H9 (cell line): Measurements from ENCODE around the gene DCXR. TPM values are rescaled to one million over a fixed set of nuclear protein-coding genes. Genes with fewer than 3 reads are reported as not detected.

Experiments
- DNase-seq: peaks from one replicate; pipeline ENCODE4 v3.0.0-alpha.2; 2017
- H2AFZ ChIP-seq: one replicate; pipeline ENCODE4 v1.6.1; 2013; ENCODE audit warnings: mild to moderate bottlenecking, low read length, control low read depth, moderate library complexity
- H2AK5ac ChIP-seq: 2 replicates; pipeline ENCODE4 v1.6.1; 2013; ENCODE audit warnings: low read length, control low read depth, mixed read lengths; ENCODE audit not compliant: insufficient read length
- H2BK120ac ChIP-seq: one replicate; pipeline ENCODE4 v1.6.1; 2013; ENCODE audit warnings: low read depth, mild to moderate bottlenecking, low read length, control low read depth, inconsistent platforms; ENCODE audit not compliant: poor library complexity, severe bottlenecking
- H2BK12ac ChIP-seq: 2 replicates; pipeline ENCODE4 v1.6.1; 2013; ENCODE audit warnings: low read length, control low read depth, mixed read lengths, low read depth; ENCODE audit not compliant: insufficient read length
- H2BK15ac ChIP-seq: 2 replicates; pipeline ENCODE4 v1.6.1; 2013; ENCODE audit warnings: low read depth, low read length, control low read depth
- H2BK20ac ChIP-seq: one replicate; pipeline ENCODE4 v1.6.1; 2013; ENCODE audit warnings: low read depth, mild to moderate bottlenecking, low read length, control low read depth, inconsistent platforms; ENCODE audit not compliant: poor library complexity, severe bottlenecking
- H2BK5ac ChIP-seq: 2 replicates; pipeline ENCODE4 v1.6.1; 2013; ENCODE audit warnings: low read length, control low read depth, mixed read lengths; ENCODE audit not compliant: insufficient read length
- H3K14ac ChIP-seq: 2 replicates; pipeline ENCODE4 v1.6.1; 2013; ENCODE audit warnings: low read length, control low read depth; ENCODE audit not compliant: insufficient read depth
- H3K18ac ChIP-seq: 2 replicates; pipeline ENCODE4 v1.6.1; 2013; ENCODE audit warnings: low read depth, mild to moderate bottlenecking, mixed read lengths, low read length, control low read depth; ENCODE audit not compliant: insufficient read length
- H3K23ac ChIP-seq: 2 replicates; pipeline ENCODE4 v1.6.1; 2013; ENCODE audit warnings: low read length, control low read depth, mixed read lengths, low read depth; ENCODE audit not compliant: insufficient read length
- H3K23me2 ChIP-seq: 2 replicates; pipeline ENCODE4 v1.6.1; 2013; ENCODE audit warnings: low read depth, mild to moderate bottlenecking, mixed read lengths, low read length, control low read depth; ENCODE audit not compliant: insufficient read length, poor library complexity, severe bottlenecking
- H3K27ac ChIP-seq: 2 replicates; pipeline ENCODE4 v1.5.1; 2013; ENCODE audit warnings: low read length, control low read depth, mixed read lengths, low read depth; ENCODE audit not compliant: insufficient read length
- H3K27me3 ChIP-seq: 2 replicates; pipeline ENCODE4 v1.6.1; 2013; ENCODE audit warnings: low read length, control low read depth, inconsistent platforms; ENCODE audit not compliant: insufficient read depth
- H3K4ac ChIP-seq: 2 replicates; pipeline ENCODE4 v1.6.1; 2013; ENCODE audit warnings: low read depth, mild to moderate bottlenecking, control low read depth, inconsistent platforms, low read length, moderate library complexity
- H3K4me1 ChIP-seq: 2 replicates; pipeline ENCODE4 v1.6.1; 2013; ENCODE audit warnings: low read length, control low read depth, inconsistent platforms; ENCODE audit not compliant: insufficient read depth
- H3K4me2 ChIP-seq: 2 replicates; pipeline ENCODE4 v1.6.1; 2013; ENCODE audit warnings: low read length, control low read depth, mixed read lengths; ENCODE audit not compliant: insufficient read length, insufficient read depth
- H3K56ac ChIP-seq: 2 replicates; pipeline ENCODE4 v1.6.1; 2013; ENCODE audit warnings: low read depth, mild to moderate bottlenecking, mixed read lengths, low read length, control low read depth; ENCODE audit not compliant: insufficient read length
- H3K79me1 ChIP-seq: 2 replicates; pipeline ENCODE4 v1.6.1; 2013; ENCODE audit warnings: low read depth, mild to moderate bottlenecking, moderate library complexity, low read length, control low read depth, inconsistent platforms; ENCODE audit not compliant: insufficient read depth, poor library complexity, severe bottlenecking
- H3K79me2 ChIP-seq: 2 replicates; pipeline ENCODE4 v1.6.1; 2013; ENCODE audit warnings: low read length, control low read depth, inconsistent platforms; ENCODE audit not compliant: insufficient read depth
- H3K9ac ChIP-seq: 2 replicates; pipeline ENCODE4 v1.6.1; 2013; ENCODE audit warnings: low read length, control low read depth, mixed read lengths; ENCODE audit not compliant: insufficient read length; ENCODE audit errors: extremely low read depth
- H3K9me3 ChIP-seq: one replicate; pipeline ENCODE4 v1.6.1; 2013; ENCODE audit warnings: low read depth, low read length, inconsistent platforms; ENCODE audit not compliant: control insufficient read depth
- H3T11ph ChIP-seq: one replicate; pipeline ENCODE4 v1.6.1; 2013; ENCODE audit warnings: mild to moderate bottlenecking, low read length, control low read depth, inconsistent platforms
- H4K20me1 ChIP-seq: one replicate; pipeline ENCODE4 v1.6.1; 2013; ENCODE audit not compliant: control insufficient read depth, insufficient read length, insufficient read depth
- H4K5ac ChIP-seq: 2 replicates; pipeline ENCODE4 v1.6.1; 2013; ENCODE audit warnings: low read depth, mild to moderate bottlenecking, mixed read lengths, low read length, control low read depth; ENCODE audit not compliant: insufficient read length
- H4K8ac ChIP-seq: replicated peaks from 2 replicates; pipeline ENCODE4 v1.6.1; 2013; ENCODE audit warnings: low read length, control low read depth, mixed read lengths, low read depth; ENCODE audit not compliant: insufficient read length
- H4K91ac ChIP-seq: 2 replicates; pipeline ENCODE4 v1.6.1; 2013; ENCODE audit warnings: low read depth, mild to moderate bottlenecking, moderate library complexity, mixed read lengths, low read length, control low read depth; ENCODE audit not compliant: insufficient read length
- H3K27ac Mint-ChIP-seq, 3 experiments: 2 replicates in 2 of 3; 3 replicates in 1 of 3; pipeline ENCODE4 v1.8.0; 2020 to 2021; ENCODE audit warnings: mixed read lengths in 3 of 3, mild to moderate bottlenecking in 1 of 3, moderate library complexity in 1 of 3
- H3K27me3 Mint-ChIP-seq: 2 replicates; pipeline ENCODE4 v1.8.0; 2021; ENCODE audit warnings: low read depth, mild to moderate bottlenecking, moderate library complexity, mixed read lengths
- H3K36me3 Mint-ChIP-seq, 3 experiments: 2 replicates in 2 of 3; 3 replicates in 1 of 3; pipeline ENCODE4 v1.8.0; 2020 to 2021; ENCODE audit warnings: low read depth in 3 of 3, mixed read lengths in 3 of 3; ENCODE audit not compliant: insufficient read depth in 1 of 3
- H3K4me1 Mint-ChIP-seq, 2 experiments: 2 replicates each; pipeline ENCODE4 v1.8.0; 2020; ENCODE audit warnings: mixed read lengths in 2 of 2
- H3K4me3 Mint-ChIP-seq, 2 experiments: 2 replicates in 1 of 2; 3 replicates in 1 of 2; pipeline ENCODE4 v1.8.0; 2020 to 2021; ENCODE audit warnings: mild to moderate bottlenecking in 2 of 2, mixed read lengths in 2 of 2, moderate library complexity in 1 of 2
- H3K9me3 Mint-ChIP-seq, 2 experiments: 2 replicates in 1 of 2; 3 replicates in 1 of 2; pipeline ENCODE4 v1.8.0; 2020; ENCODE audit warnings: mild to moderate bottlenecking in 2 of 2, mixed read lengths in 2 of 2, moderate library complexity in 1 of 2
- CTCF ChIP-seq: fragments of 200-600 bp; sonication (generic); conservative IDR thresholded peaks from 3 replicates; pipeline ENCODE4 v1.8.0; 2021; ENCODE audit warnings: antibody characterized with exemption, mild to moderate bottlenecking
- WGBS: extraction: QIAGEN DNeasy Blood & Tissue Kit; methylation state at CpG from one replicate; pipeline ENCODE4 v1.1.7; 2013; ENCODE audit warnings: missing lambda C conversion rate, low lambda C conversion rate, mixed read lengths; ENCODE audit not compliant: insufficient read length; ENCODE audit errors: extremely low coverage; 5-methylcytosine and 5-hydroxymethylcytosine counted together
- total RNA-seq: library from RNA; stranded (reverse); gene quantifications from 2 replicates; pipeline ENCODE4 v1.2.1, GENCODE V29; 2021

The DCXR gene
- total RNA-seq, 1 experiment from 2014 or later: 93.6 TPM

- Histone ChIP-seq H2AFZ (no peak overlapping the region), H4K20me1 (no peaks in the 10 kb centered on the region)
Measured at GRCh38 chr17:82016061-82016874, 21.2 kb downstream of the DCXR start.

More at GRCh38 chr17:82016061-82016874, 21.2 kb downstream of the DCXR start:
- Histone ChIP-seq H2BK15ac (no peak overlapping the region), H2BK20ac (no peak overlapping the region), H3K79me1 (no peaks in the 10 kb centered on the region), H3K9me3 (no peaks in the 10 kb centered on the region), H3K14ac (no peak overlapping the region; the same call in 1 of the 2 replicates), H4K91ac (no peak overlapping the region), H3K4me1 (no peaks in the 10 kb centered on the region), H3K23me2 (no peaks in the 10 kb centered on the region), H3K4ac (no peak overlapping the region), H3K56ac (no peak overlapping the region), H4K8ac (no peak overlapping the region), H2BK5ac (no peak overlapping the region), H2AK5ac (no peak overlapping the region), H3K27me3 (no peaks in the 10 kb centered on the region), H4K5ac (no peak overlapping the region), H3K9ac (no peak overlapping the region), H3K23ac (no peak overlapping the region), H3K18ac (no peak overlapping the region), H3T11ph (no peak overlapping the region), H2BK12ac (no peak overlapping the region), H2BK120ac (no peak overlapping the region), H3K27ac (no peak overlapping the region), H3K79me2 (no peaks in the 10 kb centered on the region), H3K4me2 (no peak overlapping the region)
- DNase-seq: no peak
- TF ChIP-seq CTCF: no peak
- 0 out of 4 replicates have a peak, but pooled peaks cover 0 to 5% of the 10 kb centered on the region in 2 experiments for H3K4me1 Mint-ChIP-seq
- H3K4me3 Mint-ChIP-seq: no peak overlapping the region
- WGBS: no CpG with 5 or more reads among the region's 28 CpGs
- H3K9me3 Mint-ChIP-seq: no peaks in the 10 kb centered on the region
- no peak overlapping the region; a peak in 1 of 7 replicates for H3K27ac Mint-ChIP-seq
- no peaks in the 10 kb centered on the region for H3K27me3 Mint-ChIP-seq
- peaks cover 2 to 8% (median 3%) of the 10 kb centered on the region in 3 experiments; a peak in 4 of 7 replicates for H3K36me3 Mint-ChIP-seq
